Parathyroid adenoma (tissue), 2 donors: Measurements from ENCODE around the gene OPA3.

Experiments
- H2AFZ ChIP-seq: fragments of 300-600 bp; sonication (generic); one replicate; pipeline ENCODE4 v1.7.0; 2017; ENCODE audit warnings: antibody characterized with exemption, mild to moderate bottlenecking
- H3K27ac ChIP-seq: fragments of 300-600 bp; sonication (generic); one replicate; pipeline ENCODE4 v1.7.0; 2017
- H3K27me3 ChIP-seq: fragments of 300-600 bp; sonication (generic); one replicate; pipeline ENCODE4 v1.7.0; 2017; ENCODE audit warnings: low read length; ENCODE audit not compliant: control insufficient read depth, insufficient read depth
- H3K36me3 ChIP-seq: fragments of 300-600 bp; sonication (generic); one replicate; pipeline ENCODE4 v1.7.0; 2017; ENCODE audit warnings: low read length; ENCODE audit not compliant: control insufficient read depth, insufficient read depth
- H3K4me1 ChIP-seq: fragments of 300-600 bp; sonication (generic); one replicate; pipeline ENCODE4 v1.7.0; 2017; ENCODE audit warnings: control low read depth
- H3K4me2 ChIP-seq: fragments of 300-600 bp; sonication (generic); one replicate; pipeline ENCODE4 v1.7.0; 2017; ENCODE audit warnings: low read length
- H3K4me3 ChIP-seq: fragments of 300-600 bp; sonication (generic); one replicate; pipeline ENCODE4 v1.7.0; 2017; ENCODE audit warnings: low read depth, low read length
- H3K79me2 ChIP-seq: fragments of 300-600 bp; sonication (generic); one replicate; pipeline ENCODE4 v1.7.0; 2017; ENCODE audit warnings: control low read depth
- H3K9ac ChIP-seq: fragments of 300-600 bp; sonication (generic); one replicate; pipeline ENCODE4 v1.7.0; 2017; ENCODE audit warnings: mild to moderate bottlenecking
- H3K9me3 ChIP-seq: fragments of 300-600 bp; sonication (generic); one replicate; pipeline ENCODE4 v1.7.0; 2017; ENCODE audit warnings: low read length; ENCODE audit not compliant: control insufficient read depth
- TF ChIP-seq, protein P1 (sequence below): fragments of 300-600 bp; sonication (generic); IDR thresholded peaks from one replicate; pipeline ENCODE4 v1.7.0; 2017; ENCODE audit warnings: antibody characterized with exemption, mild to moderate bottlenecking
- donor health status: primary hyperparathyroidism.

OPA3 gene

DNA sequence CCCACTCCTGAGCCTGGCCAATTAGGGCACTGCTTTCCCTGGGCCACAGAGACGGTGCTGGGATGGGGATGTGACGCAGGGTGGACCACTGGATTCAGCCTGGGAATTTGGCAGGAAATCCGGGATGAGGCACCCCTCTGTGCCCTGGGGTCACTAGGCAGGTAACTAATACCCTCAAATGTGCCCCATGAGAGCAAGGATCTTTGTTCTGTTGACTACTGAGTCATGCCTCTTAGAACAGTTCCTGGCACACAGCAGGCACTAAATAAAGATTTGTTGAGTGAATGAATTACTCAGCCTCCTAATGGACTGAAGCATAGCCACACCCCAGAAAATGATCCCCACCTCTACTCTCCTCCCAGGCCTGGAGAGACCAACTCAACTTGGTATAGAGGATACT, 15.9 kb downstream of the OPA3 start:
- Histone ChIP-seq H3K4me2 (no peak overlapping the region), H3K36me3 (no peaks in the 10 kb centered on the region), H3K9ac (no peak overlapping the region), H3K4me3 (no peak overlapping the region), H3K4me1 (no peaks in the 10 kb centered on the region), H3K27me3 (no peaks in the 10 kb centered on the region), H3K79me2 (peaks cover 45% of the 10 kb centered on the region), H2AFZ (no peak overlapping the region), H3K27ac (no peak overlapping the region), H3K9me3 (no peaks in the 10 kb centered on the region)
- TF ChIP-seq, protein P1, sequence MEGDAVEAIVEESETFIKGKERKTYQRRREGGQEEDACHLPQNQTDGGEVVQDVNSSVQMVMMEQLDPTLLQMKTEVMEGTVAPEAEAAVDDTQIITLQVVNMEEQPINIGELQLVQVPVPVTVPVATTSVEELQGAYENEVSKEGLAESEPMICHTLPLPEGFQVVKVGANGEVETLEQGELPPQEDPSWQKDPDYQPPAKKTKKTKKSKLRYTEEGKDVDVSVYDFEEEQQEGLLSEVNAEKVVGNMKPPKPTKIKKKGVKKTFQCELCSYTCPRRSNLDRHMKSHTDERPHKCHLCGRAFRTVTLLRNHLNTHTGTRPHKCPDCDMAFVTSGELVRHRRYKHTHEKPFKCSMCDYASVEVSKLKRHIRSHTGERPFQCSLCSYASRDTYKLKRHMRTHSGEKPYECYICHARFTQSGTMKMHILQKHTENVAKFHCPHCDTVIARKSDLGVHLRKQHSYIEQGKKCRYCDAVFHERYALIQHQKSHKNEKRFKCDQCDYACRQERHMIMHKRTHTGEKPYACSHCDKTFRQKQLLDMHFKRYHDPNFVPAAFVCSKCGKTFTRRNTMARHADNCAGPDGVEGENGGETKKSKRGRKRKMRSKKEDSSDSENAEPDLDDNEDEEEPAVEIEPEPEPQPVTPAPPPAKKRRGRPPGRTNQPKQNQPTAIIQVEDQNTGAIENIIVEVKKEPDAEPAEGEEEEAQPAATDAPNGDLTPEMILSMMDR = no peak

DNA sequence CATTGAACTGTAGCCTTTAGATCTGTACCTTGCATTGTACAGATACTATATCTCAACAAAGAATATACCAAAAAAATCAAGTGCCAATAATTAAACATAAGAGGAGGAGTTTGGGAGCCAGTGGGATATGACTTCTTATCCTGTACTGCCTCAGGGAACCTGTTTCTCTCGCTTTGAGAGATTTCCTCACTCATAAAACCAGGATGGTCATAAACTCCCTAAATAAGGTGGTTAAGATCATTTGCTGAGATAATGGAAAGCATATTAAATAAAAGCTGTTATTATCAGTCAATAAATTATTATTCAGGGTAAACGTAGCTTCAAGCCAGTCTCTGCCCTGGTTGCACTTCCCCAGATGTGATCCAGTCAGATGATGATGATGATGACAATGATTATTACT, 17.0 kb downstream of the OPA3 start:
- no peak overlapping the region for H3K4me2 ChIP-seq
- no peaks in the 10 kb centered on the region for H3K4me1 ChIP-seq
- no peaks in the 10 kb centered on the region for H3K9me3 ChIP-seq
- no peaks in the 10 kb centered on the region for H3K36me3 ChIP-seq
- no peak overlapping the region for H3K9ac ChIP-seq
- no peak overlapping the region for H2AFZ ChIP-seq
- peaks cover 38% of the 10 kb centered on the region for H3K79me2 ChIP-seq
- H3K4me3 ChIP-seq = no peak overlapping the region
- no peaks in the 10 kb centered on the region for H3K27me3 ChIP-seq
- TF ChIP-seq, protein P1 = no peak
- no peak overlapping the region for H3K27ac ChIP-seq

DNA sequence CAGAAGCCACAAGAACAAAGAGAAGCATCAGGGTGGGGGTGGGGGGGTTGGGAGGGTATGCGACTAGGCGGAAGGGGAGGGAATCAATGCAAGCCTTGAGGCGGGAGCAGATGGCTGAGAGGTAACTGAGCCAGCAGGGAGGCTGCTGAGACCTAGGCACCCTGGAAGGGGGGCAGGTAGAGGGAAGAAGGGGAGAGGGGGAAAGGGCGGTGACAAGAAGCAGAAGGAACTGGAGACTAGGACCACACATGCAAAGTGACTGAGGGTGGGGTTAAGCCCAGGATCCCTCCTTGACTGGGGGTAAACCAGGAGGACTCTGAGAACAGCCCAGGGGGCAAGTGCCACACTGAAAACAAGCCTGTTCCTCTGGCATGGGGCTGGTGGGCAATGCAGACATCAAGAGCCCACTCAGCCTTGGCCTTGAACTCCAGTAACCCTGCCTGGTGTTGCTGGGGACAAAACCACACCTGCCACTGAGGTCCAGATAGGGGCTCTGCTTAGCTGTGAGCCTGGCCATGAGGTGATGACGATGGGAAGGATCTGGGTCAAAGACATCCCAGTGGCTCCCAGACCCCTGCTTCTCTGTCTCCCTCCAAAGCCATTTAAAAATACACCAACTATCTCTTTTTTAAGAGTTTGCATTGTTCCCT, 20.3 kb downstream of the OPA3 start:
- Histone ChIP-seq H3K9me3 (no peaks in the 10 kb centered on the region), H3K4me1 (no peaks in the 10 kb centered on the region), H3K4me3 (no peak overlapping the region), H3K9ac (no peak overlapping the region), H3K27ac (no peak overlapping the region), H3K27me3 (no peaks in the 10 kb centered on the region), H2AFZ (no peak overlapping the region), H3K79me2 (peaks cover 39% of the 10 kb centered on the region), H3K4me2 (no peak overlapping the region), H3K36me3 (no peaks in the 10 kb centered on the region)
- TF ChIP-seq, protein P1 = no peak

DNA sequence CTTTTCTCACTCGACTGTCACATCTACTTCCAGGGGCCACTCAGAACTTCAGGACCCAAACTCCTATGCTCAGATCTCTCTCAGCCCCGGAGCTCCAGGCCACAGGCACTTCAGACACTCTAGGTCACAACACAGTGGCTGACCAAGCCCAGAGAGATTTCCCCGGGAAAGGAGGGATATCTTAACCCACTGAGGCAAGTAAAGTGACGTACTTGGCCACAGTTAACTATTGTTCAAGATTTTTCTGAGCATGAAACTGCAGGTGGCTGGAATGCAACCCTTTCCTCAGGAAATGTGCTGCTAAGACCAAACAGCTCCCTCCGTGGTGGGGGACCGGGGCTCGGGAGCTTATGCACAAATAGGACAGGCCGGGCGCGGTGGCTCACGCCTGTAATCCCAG, 23.9 kb downstream of the OPA3 start:
- no peak overlapping the region for H3K9ac ChIP-seq
- H3K4me3 ChIP-seq = no peak overlapping the region
- no peaks in the 10 kb centered on the region for H3K4me1 ChIP-seq
- H3K36me3 ChIP-seq = no peaks in the 10 kb centered on the region
- TF ChIP-seq, protein P1 = no peak
- H3K27me3 ChIP-seq = no peaks in the 10 kb centered on the region
- no peaks in the 10 kb centered on the region for H3K9me3 ChIP-seq
- no peak overlapping the region for H3K4me2 ChIP-seq
- no peak overlapping the region for H3K27ac ChIP-seq
- no peak overlapping the region for H2AFZ ChIP-seq
- H3K79me2 ChIP-seq = peaks cover 26% of the 10 kb centered on the region

DNA sequence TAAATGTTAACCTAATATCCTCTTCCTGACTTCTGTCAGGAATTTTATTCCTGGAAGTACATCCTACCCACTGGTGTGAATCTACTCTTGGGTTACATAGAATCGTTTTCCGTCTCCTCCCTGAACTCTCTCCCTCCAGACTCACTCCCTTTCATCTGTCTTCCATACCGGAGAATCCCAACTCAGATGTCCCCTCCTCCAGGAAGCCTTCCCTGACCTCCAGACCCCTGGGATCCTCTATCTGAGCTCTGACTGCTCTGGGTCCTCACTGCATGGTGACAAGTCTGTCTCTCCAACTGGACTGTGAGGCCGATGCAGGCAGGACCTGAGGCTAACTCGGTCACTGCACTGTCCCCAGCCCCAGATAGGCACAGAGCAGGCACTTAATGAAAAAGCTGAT, 24.6 kb downstream of the OPA3 start:
- Histone ChIP-seq H3K27ac (no peak overlapping the region), H3K36me3 (no peaks in the 10 kb centered on the region), H3K9me3 (no peaks in the 10 kb centered on the region), H3K27me3 (no peaks in the 10 kb centered on the region), H3K79me2 (peaks cover 24% of the 10 kb centered on the region), H3K4me1 (no peaks in the 10 kb centered on the region), H3K9ac (no peak overlapping the region), H3K4me2 (no peak overlapping the region), H3K4me3 (no peak overlapping the region), H2AFZ (no peak overlapping the region)
- TF ChIP-seq, protein P1 = no peak
